Neural crest cell (in vitro differentiated cells): ENCODE data around the gene HECW1. TPM values are rescaled to one million over a fixed set of nuclear protein-coding genes. Genes with fewer than 3 reads are reported as not detected.

Experiments used
- DNase-seq: peaks from one replicate; pipeline ENCODE4 v3.0.0; 2021; ENCODE audit warnings: low read depth, mixed read lengths, low spot score
- H3K27ac Mint-ChIP-seq: one replicate; pipeline ENCODE4 v1.8.0; 2021; ENCODE audit warnings: mild to moderate bottlenecking, mixed read lengths; ENCODE audit not compliant: unreplicated experiment
- H3K27me3 Mint-ChIP-seq: 2 replicates; pipeline ENCODE4 v1.8.0; 2021; ENCODE audit warnings: low read depth, mild to moderate bottlenecking, mixed read lengths
- H3K36me3 Mint-ChIP-seq: 2 replicates; pipeline ENCODE4 v1.8.0; 2021; ENCODE audit warnings: low read depth, mild to moderate bottlenecking, mixed read lengths
- H3K4me1 Mint-ChIP-seq: 2 replicates; pipeline ENCODE4 v1.8.0; 2021; ENCODE audit warnings: mixed read lengths
- H3K4me3 Mint-ChIP-seq: one replicate; pipeline ENCODE4 v1.8.0; 2021; ENCODE audit warnings: mild to moderate bottlenecking, mixed read lengths
- H3K9me3 Mint-ChIP-seq: 2 replicates; pipeline ENCODE4 v1.8.0; 2021; ENCODE audit warnings: mixed read lengths
- total RNA-seq: library from RNA; stranded (reverse); gene quantifications from 2 replicates; pipeline ENCODE4 v1.2.1, GENCODE V29; 2021
- TF ChIP-seq, protein P1 (sequence below): fragments of 200-600 bp; sonication (generic); conservative IDR thresholded peaks from 2 replicates; pipeline ENCODE4 v1.5.0; 2021; ENCODE audit warnings: antibody characterized with exemption, mild to moderate bottlenecking

Gene HECW1
- total RNA-seq, 1 donor from 2014 or later = 3.6 TPM

DNA sequence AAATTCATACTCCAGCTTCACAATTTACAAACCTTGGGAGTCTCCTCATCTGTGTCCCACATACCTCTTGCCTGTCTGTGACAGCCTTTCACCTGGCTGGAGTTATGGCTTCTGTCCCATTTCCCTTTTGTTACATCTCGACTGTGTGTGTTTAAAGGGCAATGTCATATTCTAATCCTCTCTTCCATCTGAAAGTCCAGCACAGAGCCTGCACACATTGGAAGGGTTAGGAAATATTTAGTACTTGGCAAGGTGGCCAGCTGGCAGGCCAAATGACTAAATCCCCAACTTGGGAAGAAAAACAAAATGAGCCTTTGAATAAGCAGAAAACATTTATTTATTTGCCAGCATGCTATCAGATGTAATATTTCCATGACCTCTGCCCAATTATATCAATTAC, 350.4 kb downstream of the HECW1 start:
- Mint-ChIP-seq H3K27ac (no peak overlapping the region), H3K9me3 (no peaks in the 10 kb centered on the region), H3K27me3 (no peaks in the 10 kb centered on the region), H3K36me3 (no peaks in the 10 kb centered on the region), H3K4me3 (no peak overlapping the region), H3K4me1 (peaks cover 26% of the 10 kb centered on the region)
- TF ChIP-seq, protein P1, sequence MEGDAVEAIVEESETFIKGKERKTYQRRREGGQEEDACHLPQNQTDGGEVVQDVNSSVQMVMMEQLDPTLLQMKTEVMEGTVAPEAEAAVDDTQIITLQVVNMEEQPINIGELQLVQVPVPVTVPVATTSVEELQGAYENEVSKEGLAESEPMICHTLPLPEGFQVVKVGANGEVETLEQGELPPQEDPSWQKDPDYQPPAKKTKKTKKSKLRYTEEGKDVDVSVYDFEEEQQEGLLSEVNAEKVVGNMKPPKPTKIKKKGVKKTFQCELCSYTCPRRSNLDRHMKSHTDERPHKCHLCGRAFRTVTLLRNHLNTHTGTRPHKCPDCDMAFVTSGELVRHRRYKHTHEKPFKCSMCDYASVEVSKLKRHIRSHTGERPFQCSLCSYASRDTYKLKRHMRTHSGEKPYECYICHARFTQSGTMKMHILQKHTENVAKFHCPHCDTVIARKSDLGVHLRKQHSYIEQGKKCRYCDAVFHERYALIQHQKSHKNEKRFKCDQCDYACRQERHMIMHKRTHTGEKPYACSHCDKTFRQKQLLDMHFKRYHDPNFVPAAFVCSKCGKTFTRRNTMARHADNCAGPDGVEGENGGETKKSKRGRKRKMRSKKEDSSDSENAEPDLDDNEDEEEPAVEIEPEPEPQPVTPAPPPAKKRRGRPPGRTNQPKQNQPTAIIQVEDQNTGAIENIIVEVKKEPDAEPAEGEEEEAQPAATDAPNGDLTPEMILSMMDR = no peak
- DNase-seq = no peak

DNA sequence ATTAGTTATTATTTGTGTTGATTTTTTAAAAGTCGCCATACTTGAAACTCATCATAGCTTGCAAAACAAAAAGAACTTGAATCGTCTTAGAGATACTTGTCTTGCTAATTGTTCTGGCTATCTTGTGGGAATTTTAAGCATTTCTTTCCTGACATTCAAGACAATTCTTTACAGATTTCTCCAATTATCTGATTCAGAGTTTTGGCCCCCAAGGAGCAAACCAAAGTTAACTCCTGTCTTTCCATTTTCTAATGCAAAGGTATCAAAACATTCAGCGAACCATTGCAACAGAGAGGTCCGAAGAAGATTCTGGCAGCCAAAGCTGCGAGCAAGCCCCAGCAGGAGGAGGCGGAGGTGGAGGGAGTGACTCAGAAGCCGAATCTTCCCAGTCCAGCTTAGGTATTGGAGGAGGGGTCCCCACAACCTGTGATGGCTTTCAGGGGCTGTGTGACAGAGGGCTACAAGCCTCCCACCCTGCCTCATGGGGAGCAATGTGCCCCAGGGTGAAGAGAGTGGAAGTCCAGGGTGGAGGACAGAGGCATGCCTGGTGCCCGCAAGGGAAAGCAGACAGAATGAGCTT, 351.0 kb downstream of the HECW1 start:
- DNase-seq = no peak
- Mint-ChIP-seq H3K27ac (no peak overlapping the region), H3K27me3 (no peaks in the 10 kb centered on the region), H3K4me3 (no peak overlapping the region), H3K9me3 (no peaks in the 10 kb centered on the region), H3K4me1 (peaks cover 19% of the 10 kb centered on the region), H3K36me3 (no peaks in the 10 kb centered on the region)
- TF ChIP-seq, protein P1 = no peak

DNA sequence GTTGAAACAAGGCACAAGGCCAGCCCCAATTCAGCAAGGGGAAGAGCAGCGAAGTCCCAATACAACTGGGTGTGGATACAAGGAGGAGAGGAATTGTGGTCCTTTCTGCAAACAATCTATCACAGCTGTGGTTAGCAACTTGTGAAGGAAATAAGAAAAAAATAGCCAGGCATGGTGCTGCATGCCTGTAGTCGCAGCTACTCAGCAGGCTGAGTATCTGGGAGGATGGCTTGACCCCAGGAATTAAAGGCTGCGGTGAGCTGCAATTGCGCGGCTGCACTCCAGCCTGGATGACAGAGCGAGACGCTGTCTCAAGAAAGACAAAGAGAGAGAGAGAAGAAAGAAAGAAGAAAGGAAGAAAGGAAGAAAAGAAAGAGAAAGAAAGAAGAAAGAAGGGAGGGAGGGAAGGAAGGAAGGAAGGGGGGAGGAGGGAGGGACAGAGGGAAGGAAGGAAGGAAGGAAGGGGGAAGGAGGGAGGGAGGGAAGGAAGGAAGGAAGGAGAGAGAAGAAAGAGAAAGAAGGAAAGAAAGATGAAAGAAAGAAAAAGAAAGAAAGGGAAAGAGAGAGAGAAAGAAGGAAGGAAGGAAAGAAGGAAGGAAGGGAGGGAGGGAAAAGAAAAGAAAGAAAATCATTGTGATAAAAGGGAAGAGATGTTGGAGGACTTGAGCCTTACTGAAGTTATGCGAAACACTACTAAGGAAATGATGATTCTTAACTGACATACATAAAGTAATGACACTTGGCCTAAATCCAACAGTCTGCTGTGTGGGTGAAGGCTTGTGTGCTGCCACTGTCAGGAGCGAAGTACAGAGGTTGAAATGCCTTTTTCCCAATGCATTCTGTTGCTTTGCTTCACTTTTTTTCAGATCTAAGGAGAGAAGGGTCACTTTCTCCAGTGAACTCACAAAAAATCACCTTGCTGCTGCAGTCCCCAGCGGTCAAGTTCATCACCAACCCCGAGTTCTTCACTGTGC, 353.4 kb downstream of the HECW1 start:
- TF ChIP-seq, protein P1 = no peak
- Mint-ChIP-seq H3K36me3 (no peaks in the 10 kb centered on the region), H3K4me1 (peaks cover 8% of the 10 kb centered on the region), H3K27me3 (no peaks in the 10 kb centered on the region), H3K27ac (no peak overlapping the region), H3K9me3 (no peaks in the 10 kb centered on the region), H3K4me3 (no peak overlapping the region)
- no peak for DNase-seq

DNA sequence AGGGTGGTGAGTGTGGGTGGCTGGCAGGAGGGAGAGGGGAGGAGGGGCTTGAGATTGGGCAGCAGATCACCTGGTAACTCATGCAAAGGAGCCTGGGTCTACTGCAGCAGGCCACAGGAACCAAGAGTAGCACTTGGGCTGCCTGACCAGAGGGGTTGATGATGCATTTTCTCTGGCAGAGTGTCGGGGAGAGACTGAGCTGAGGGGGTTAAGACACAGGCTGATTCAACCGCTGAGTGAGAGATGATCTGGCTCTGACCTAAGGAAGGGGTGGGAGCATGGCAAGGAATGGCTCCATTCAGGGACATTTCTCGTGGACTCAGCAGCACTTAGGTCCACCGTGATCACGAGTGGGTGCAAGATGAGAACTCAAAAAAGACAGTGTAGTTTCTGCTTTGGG, 355.0 kb downstream of the HECW1 start:
- TF ChIP-seq, protein P1 = no peak
- Mint-ChIP-seq H3K27ac (peak overlapping the region; percentile 24), H3K4me3 (no peak overlapping the region), H3K36me3 (no peaks in the 10 kb centered on the region), H3K9me3 (no peaks in the 10 kb centered on the region), H3K27me3 (no peaks in the 10 kb centered on the region), H3K4me1 (no peaks in the 10 kb centered on the region)
- DNase-seq = no peak

DNA sequence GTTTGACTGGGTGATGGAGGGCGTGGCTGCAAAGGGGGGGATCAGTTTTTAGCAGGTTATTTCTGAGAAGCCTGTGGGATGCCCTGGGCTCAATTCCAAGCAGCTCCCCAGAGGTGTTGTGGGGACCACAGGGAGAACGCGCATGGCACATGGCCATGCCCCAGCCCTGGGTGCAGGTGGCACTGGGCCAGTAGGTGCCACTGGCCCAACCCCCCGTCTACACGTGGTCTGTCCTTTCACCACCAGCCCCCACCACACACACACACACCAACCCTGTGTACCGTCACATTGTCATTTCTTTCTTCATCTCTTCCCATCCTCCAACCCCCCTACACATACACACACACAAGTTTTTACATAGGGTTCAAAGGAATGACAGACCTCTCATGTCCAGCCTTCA, 355.4 kb downstream of the HECW1 start:
- H3K36me3 Mint-ChIP-seq = no peaks in the 10 kb centered on the region
- H3K27ac Mint-ChIP-seq = no peak overlapping the region
- TF ChIP-seq, protein P1 = no peak
- H3K4me3 Mint-ChIP-seq = no peak overlapping the region
- no peak for DNase-seq
- no peaks in the 10 kb centered on the region for H3K27me3 Mint-ChIP-seq
- H3K4me1 Mint-ChIP-seq = no peaks in the 10 kb centered on the region
- H3K9me3 Mint-ChIP-seq = no peaks in the 10 kb centered on the region
